NCI-H226 (cell line): ENCODE results near the gene RAB1B.

Experiments
- DNase-seq: peaks from one replicate; pipeline ENCODE4 v3.0.0-alpha.2; 2015

RAB1B gene

GRCh38 chr11:66285250-66285947 lies 17.0 kb downstream of the RAB1B start:
- no peak for DNase-seq

DNA sequence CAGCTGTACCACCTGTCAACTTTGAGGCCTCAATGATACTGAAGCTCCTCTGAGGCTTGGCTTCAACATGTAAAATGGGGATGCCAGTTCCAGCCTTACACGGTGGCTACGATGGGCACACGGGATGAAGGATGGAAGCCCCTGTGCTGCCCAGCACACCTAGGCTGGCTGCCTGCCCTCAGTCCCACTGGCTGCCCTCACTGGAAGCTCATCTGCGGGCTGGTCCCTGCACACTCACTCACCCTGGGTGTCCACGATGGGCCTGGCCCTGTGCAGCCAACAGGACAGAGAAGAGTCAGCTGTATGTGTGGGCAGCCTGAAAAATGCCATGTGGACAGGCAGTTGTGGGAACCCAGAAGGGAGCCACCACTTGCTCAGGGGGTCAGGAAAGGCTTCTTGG lies 18.3 kb downstream of the RAB1B start:
- no peak for DNase-seq

DNA sequence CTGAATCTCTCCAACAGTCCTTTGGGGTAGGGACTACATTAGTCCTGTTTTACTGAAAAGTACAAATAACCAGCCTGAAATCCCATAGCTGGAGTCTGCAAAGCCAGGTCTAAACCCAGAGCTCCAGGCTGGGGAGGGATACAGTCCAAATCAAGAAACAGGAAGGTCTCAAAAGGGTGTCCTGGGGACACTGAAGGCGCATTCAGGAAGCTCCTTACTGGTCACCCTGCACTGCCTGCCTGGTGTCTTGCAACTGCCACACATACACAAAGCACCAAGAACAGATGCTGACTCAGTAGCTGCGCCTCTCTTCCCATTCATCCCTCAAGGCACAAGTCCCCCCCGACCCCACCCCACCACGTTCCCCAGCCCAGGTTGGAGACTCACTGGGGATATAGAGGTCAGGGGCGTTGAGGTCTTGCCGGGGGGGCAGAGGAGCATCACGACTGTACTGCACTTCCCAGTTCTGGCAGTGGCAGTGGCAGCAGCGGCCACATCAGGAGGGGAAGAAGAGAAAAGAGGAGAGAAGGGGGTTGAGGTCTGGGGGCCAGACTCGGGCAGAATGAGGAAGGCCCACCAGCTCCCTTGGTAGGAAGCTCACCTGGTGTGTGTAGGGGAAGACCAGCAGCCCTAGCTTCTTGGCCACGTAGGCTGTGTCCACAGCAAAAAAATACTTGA lies 18.9 kb downstream of the RAB1B start:
- no peak for DNase-seq

- DNase-seq = no peak
Observed at GRCh38 chr11:66287889-66288670, 19.6 kb downstream of the RAB1B start.

GRCh38 chr11:66288671-66289547 lies 20.5 kb downstream of the RAB1B start, which contains the start of gene YIF1A:
Gene YIF1A (minus strand): TSS chr11:66289143. CDS start chr11:66288985, 158 bp downstream.
- DNase-seq = peak; percentile 99

DNA sequence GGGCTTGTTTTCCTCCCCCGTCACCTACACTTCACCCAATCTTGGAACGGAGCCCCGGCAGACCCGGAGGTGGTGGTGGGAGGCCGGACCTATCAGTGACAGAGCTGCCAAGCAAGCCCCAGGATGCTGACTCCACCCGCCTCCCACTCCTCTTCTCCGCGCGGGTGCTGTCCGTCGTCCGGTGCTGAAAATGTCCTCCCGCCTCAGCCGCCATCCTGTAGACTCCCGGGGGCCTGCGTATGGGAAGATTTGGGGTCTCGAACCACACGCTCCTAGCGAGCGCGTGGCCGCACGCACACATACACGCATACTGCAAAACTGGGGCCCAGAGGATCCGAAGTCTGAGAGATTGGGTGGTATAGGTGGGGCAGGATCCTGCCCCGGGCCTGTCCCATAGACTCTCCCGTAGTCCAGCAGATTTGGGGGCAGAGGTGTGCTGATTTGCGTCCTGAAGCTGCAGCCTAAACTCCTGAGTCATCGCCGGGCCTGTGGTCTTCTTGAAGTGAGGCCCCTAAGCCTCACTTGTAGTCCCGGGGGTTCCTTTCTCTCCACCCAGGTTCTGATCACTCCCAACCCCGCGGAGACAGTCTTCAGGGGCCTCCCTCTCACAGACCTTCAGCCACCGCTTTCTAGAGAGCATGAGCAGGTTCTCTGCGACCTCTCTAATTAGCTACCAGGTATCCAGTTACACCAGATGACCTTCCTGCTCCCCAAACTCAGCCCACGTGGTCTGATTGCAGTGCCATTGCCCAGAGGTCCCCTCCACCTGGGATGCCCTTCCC lies 21.3 kb downstream of the RAB1B start:
- DNase-seq = no peak

DNA sequence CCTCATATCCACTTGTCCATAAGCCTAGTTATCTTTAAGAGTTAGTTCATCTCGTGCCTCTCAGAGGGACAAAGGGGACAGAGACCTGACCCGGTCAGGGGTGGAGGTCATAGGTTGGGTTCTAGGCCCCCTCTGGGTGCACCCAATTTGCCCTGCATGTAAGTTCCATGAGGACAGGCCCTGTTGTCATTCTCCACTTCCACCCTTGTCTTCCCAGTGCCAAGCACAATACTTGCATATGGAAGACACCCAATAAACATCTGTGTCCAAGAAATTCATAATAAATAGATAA lies 21.8 kb downstream of the RAB1B start:
- no peak for DNase-seq

GRCh38 chr11:66291303-66291705 lies 22.9 kb downstream of the RAB1B start:
- no peak for DNase-seq

GRCh38 chr11:66291706-66292542 lies 23.5 kb downstream of the RAB1B start, which contains the start of gene TMEM151A:
Gene TMEM151A (plus strand): TSS chr11:66291894. CDS start chr11:66292014, 120 bp downstream.
- DNase-seq = no peak

DNA sequence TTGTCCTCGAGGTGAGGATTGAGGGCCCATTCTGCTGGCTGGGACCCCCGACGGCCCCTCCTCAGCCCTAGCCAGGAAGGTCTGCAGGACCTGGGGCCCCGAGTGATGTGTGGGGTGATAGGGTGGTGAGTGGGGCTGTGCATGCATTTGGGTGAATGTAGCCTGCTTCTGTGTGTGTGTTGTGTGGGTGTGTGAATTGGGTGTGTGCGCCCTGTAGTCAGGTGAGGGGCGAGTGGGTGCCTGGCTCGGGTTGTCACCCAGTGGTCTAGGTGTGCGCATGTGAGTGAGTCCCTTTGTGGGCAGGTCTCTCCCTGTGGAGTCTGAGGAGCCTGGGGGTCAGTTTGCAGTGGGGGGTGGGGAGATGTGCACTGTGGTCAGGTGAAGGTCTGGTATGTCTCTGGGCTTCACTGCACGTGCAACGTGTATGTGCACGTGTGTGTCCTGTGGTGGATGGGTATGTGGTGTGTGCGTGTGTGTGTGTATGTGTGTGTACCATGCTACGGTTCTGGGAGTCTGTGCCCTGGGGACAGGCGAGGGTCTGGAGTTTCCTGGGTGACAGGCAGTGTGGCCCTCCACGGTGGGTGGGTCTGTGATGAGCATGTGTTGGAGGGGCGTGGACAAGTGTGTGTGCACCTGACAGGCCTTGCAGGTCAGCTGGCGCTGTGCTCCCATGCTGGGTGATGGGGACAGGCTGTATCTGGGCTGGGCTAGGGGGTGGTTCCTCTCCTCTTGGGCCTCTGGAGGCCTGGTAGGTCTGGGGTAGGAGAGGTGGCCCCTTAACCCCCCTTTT lies 24.3 kb downstream of the RAB1B start:
- no peak for DNase-seq

DNA sequence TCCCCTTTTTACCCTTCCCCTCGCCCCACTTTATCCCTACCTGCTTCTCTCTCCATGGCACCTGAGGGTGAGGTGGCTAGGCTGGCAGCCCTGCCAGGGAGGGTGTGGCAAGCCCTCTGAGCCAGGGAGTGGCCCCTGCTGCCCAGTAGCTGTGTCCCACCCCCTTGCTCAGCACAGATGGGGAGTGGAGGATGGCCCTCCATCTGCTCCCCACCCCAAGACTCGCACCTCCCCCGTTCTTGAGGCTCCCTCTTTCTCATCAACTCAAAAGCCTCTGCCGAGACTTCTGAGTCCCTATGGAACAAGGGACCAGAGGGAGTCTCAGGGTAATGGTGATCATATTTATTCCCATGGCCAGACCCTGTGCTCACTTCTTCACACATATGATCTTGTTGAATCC lies 24.9 kb downstream of the RAB1B start:
- no peak for DNase-seq

DNA sequence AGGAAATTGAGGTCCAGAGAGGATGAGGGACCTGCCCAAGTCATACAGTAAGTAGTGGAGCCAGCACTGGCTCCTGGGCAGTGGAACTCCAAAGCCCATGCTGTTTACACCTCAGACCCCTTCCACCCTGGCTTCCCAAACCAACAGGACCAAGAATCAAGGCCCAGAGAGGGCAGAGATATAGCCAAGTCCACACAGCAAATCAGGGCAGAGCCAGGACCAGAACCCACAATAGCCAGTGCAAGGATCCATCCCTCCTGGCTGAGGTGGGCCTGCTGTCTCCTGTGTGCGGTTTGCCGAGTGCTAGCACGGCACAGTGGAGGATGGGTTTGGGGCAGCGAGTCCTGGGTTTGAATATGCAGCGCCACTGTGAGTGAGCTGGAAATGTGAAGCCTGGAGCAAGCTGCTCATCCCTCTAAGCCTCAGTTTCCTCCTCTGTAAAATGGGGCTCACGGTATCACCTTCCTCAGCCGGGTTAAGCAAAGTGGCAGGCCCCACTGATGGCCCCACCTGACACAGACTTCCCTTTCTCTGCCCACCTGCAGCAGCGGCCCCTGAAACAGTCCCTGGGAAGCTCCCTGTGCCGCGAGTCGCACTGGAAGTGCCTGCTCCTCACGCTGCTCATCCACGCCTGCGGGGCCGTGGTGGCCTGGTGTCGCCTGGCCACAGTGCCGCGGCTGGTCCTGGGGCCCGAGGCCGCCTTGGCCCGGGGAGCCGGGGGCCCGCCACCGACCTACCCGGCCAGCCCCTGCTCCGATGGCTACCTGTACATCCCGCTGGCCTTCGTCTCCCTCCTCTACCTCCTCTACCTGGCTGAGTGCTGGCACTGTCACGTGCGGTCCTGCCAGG lies 25.6 kb downstream of the RAB1B start:
- no peak for DNase-seq

DNA sequence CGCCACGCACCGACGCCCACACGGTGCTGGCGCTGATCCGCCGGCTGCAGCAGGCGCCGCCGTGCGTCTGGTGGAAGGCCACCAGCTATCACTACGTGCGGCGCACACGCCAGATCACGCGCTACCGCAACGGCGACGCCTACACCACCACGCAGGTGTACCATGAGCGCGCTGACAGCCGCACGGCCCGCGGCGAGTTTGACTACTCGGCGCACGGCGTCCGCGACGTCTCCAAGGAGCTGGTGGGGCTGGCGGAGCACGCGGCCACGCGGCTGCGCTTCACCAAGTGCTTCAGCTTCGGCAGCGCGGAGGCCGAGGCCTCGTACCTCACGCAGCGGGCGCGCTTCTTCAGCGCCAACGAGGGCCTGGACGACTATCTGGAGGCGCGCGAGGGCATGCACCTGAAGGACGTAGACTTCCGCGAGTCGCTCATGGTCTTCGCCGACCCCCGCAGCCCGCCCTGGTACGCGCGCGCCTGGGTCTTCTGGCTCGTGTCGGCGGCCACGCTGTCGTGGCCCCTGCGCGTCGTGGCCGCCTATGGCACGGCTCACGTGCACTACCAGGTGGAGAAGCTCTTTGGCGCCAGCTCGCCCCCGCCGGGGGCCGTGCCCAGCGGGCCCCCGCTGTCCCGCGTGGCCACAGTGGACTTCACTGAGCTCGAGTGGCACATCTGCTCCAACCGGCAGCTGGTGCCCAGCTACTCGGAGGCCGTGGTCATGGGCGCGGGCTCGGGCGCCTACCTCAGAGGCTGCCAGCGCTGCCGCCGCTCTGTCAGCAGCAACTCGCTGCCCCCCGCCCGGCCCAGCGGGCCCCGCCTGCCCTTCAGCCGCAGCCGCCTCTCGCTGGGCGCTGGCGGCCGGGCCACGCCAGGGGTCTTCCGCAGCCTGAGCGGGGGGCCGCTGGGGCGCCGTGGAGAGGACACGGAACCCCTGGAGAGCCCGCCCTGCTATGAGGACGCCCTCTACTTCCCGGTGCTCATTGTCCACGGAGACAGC lies 26.5 kb downstream of the RAB1B start:
- DNase-seq = no peak

DNA sequence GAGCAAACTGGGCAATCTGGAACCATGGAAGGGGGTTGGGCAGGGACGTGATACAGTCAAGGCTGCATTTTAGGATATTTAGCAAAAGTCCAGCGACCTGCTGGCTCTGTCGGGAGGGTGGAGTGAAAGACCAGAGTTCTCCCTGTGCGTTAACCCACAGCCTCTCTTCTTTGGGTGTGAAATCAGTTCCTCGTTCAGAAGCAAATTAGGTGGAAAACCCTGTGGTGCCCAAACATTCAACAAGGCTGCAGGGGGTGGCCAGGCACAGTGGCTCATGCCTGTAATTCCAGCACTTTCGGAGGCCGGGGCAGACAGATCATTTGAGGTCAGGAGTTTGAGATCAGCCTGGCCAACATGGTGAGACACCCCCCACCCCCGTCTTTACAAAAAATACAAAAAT lies 29.2 kb downstream of the RAB1B start:
- DNase-seq = no peak

GRCh38 chr11:66299186-66299585 lies 30.7 kb downstream of the RAB1B start:
- DNase-seq = no peak

DNA sequence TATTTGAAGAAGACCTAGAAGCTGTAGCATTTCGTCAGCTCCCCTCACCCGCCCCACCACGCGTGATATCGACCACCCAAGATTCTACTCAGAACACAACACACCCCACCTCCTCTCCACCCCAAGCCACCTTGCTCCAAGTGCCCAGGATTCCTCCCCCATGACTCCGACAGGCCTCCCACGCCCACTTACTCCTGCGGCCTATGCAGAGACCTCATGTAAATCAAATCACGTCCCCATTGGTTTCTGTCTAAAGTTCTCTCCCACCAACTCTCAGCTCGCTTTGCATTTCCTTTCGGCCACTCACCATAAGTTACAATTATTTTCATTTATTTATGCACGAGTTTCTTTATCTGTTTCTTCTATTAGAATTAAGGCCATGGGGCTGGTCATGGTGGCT lies 34.2 kb downstream of the RAB1B start:
- no peak for DNase-seq

GRCh38 chr11:66309475-66309874 lies 41.0 kb downstream of the RAB1B start:
- no peak for DNase-seq

- no peak for DNase-seq
Observed at GRCh38 chr11:66310324-66310723, 41.9 kb downstream of the RAB1B start.
